Endothelial cell of umbilical vein (primary cell): ENCODE data around the gene DOCK6.

ENCODE experiments used
- CTCF ChIP-seq, 2 donors: IDR thresholded peaks; 1 replicate in 1 of 2; 2 replicates in 1 of 2; pipeline ENCODE4 v1.5.1; 2011; ENCODE audit warnings: low read length in 2 of 2, mild to moderate bottlenecking in 2 of 2, moderate library complexity in 2 of 2, control low read depth in 1 of 2, inconsistent platforms in 1 of 2, low read depth in 1 of 2; ENCODE audit not compliant: insufficient read depth in 1 of 2; ENCODE audit errors: extremely low read depth in 1 of 2
- MYC ChIP-seq: IDR thresholded peaks from one replicate; pipeline ENCODE4 v1.6.1; 2011; ENCODE audit warnings: mild to moderate bottlenecking, low read depth, low read length

DNA sequence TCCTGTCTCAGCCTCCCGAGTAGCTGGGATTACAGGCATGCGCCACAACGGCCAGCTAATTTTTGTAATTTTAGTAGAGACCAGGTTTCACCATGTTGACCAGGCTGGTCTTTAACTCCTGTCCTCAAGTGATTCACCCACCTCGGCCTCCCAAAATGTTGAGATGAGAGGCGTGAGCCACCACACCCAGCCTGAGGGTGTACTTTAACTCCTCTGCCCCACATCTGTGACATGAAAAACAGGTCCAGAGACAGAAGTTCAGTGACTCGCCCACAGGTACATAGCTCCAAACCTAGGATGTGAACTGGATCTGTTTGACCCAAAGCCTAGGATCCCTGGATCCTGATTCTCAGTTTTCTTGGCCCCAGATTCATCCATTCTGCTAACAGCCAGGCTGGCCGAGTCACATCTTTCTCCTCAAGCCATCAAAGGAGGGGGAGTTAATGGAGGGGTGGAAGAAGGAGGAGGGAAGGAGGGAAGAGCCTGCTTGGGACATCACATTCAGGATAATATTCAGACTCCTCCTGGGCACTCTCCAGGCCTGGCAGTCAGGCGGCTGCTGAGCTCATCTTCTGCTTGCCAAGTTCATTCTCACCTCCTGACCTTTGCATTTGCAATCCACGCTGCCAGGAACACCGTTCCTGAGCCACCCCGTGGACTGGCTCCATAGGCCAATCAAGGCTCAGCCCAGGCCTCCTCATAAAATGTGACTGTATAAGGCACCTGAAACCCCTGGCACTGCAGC lies 109.8 kb downstream of the DOCK6 start:
- TF ChIP-seq CTCF (IDR thresholded peaks at IDR 0.05; ENCODE audit: extremely low read depth in 1 of 2, insufficient read depth in 1 of 2, low read depth in 1 of 2, low read length in 2 of 2) = no peak
- TF ChIP-seq MYC = no peak
